ENCODE results near the gene STX8. TPM values are rescaled to one million over a fixed set of nuclear protein-coding genes. Genes with fewer than 3 reads are reported as not detected.

STX8 gene
- polyA plus RNA-seq, 1 of the 3 experiments (the other 2 are of a cell fraction): 51.3 TPM

GRCh38 chr17:9279893-9280292 lies 295.7 kb downstream of the STX8 start:
- no peaks in the 10 kb centered on the region for H3F3A ChIP-seq (replicated peaks; ENCODE audit: insufficient read depth)
- H3K27ac ChIP-seq (ENCODE audit: low read depth in 2 of 2, low read length in 1 of 2): no peak overlapping the region
- CTCF ChIA-PET: interaction anchor here (1.0 to 3.1 kb wide), 3 partner anchors 12 to 24 kb away, joined by 3 to 11 read pairs (median 4); no protein-coding TSS in a partner anchor
- no peaks in the 10 kb centered on the region for H4K20me1 ChIP-seq (ENCODE audit: insufficient read depth)
- H3K9ac ChIP-seq: no peak overlapping the region
- POLR2A ChIA-PET: no interaction called here
- peaks cover 0 to 2% of the 10 kb centered on the region in 2 experiments; a peak in 2 of 4 replicates for H3K4me1 ChIP-seq (ENCODE audit: control insufficient read depth in 1 of 2, insufficient read depth in 2 of 2, low read depth in 1 of 2, low read length in 1 of 2)
- no peaks in the 10 kb centered on the region for H3K79me2 ChIP-seq (ENCODE audit: insufficient read depth)
- no peaks in the 10 kb centered on the region for H3K9me2 ChIP-seq
- 92% methylated on average over 8 of the region's 8 CpGs for WGBS (ENCODE audit: low lambda C conversion rate)
- no peak for TF ChIP-seq RXRA (IDR thresholded peaks at IDR 0.05; ENCODE audit: borderline replicate concordance, low read depth)
- TF ChIP-seq RAD21 (IDR thresholded peaks at IDR 0.05; ENCODE audit: low read length): no peak
- TF ChIP-seq, protein P1, sequence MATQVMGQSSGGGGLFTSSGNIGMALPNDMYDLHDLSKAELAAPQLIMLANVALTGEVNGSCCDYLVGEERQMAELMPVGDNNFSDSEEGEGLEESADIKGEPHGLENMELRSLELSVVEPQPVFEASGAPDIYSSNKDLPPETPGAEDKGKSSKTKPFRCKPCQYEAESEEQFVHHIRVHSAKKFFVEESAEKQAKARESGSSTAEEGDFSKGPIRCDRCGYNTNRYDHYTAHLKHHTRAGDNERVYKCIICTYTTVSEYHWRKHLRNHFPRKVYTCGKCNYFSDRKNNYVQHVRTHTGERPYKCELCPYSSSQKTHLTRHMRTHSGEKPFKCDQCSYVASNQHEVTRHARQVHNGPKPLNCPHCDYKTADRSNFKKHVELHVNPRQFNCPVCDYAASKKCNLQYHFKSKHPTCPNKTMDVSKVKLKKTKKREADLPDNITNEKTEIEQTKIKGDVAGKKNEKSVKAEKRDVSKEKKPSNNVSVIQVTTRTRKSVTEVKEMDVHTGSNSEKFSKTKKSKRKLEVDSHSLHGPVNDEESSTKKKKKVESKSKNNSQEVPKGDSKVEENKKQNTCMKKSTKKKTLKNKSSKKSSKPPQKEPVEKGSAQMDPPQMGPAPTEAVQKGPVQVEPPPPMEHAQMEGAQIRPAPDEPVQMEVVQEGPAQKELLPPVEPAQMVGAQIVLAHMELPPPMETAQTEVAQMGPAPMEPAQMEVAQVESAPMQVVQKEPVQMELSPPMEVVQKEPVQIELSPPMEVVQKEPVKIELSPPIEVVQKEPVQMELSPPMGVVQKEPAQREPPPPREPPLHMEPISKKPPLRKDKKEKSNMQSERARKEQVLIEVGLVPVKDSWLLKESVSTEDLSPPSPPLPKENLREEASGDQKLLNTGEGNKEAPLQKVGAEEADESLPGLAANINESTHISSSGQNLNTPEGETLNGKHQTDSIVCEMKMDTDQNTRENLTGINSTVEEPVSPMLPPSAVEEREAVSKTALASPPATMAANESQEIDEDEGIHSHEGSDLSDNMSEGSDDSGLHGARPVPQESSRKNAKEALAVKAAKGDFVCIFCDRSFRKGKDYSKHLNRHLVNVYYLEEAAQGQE (IDR thresholded peaks at IDR 0.05; ENCODE audit: low read depth, low read length): no peak
- no peak for TF ChIP-seq USF2 (IDR thresholded peaks at IDR 0.05; ENCODE audit: borderline replicate concordance, low read depth, low read length)
- no peak for TF ChIP-seq NRF1 (IDR thresholded peaks at IDR 0.05; ENCODE audit: low read depth, low read length)
- H3K36me3 ChIP-seq (replicated peaks in 1 of 2; ENCODE audit: control insufficient read depth in 1 of 2, insufficient read depth in 2 of 2, low read length in 1 of 2): no peaks in the 10 kb centered on the region
- no peak for DNase-seq
- no peaks in the 10 kb centered on the region for H3K27me3 ChIP-seq (ENCODE audit: insufficient read depth)
- no peak overlapping the region for H2AFZ ChIP-seq (ENCODE audit: low read depth)
- no peak overlapping the region for H3K4me2 ChIP-seq
- no peak overlapping the region for H3K4me3 ChIP-seq (ENCODE audit: low read depth in 2 of 2, low read length in 1 of 2)
- no peaks in the 10 kb centered on the region for H3K9me3 ChIP-seq

DNA sequence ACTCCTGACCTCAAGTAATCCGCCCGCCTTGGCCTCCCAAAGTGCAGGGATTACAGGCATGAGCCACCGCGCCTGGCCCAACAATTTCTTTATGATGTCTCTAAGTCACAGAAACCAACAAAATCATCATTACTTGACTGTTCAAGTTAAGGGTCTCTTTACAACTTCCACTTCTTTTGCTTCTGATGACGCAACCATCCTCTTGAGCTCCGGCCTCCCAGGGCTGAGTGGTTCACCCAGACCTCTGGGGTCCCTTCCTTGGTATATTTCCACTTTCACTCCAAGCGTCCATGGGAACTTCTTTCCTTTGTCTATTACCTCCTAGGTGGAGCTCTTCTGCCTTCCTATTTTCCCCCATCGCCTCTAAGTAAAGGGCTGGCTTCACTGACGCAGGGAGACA lies 300.6 kb downstream of the STX8 start:
- Histone ChIP-seq H3K4me1 (ENCODE audit: control insufficient read depth in 1 of 2, insufficient read depth in 2 of 2, low read depth in 1 of 2, low read length in 1 of 2) (no peaks in the 10 kb centered on the region; a peak in 1 of 4 replicates), H3K27ac (ENCODE audit: low read depth in 2 of 2, low read length in 1 of 2) (no peak overlapping the region), H3K4me3 (ENCODE audit: low read depth in 2 of 2, low read length in 1 of 2) (no peak overlapping the region), H3K79me2 (ENCODE audit: insufficient read depth) (no peaks in the 10 kb centered on the region), H2AFZ (ENCODE audit: low read depth) (no peak overlapping the region), H3K9me3 (no peaks in the 10 kb centered on the region), H3K4me2 (no peak overlapping the region), H3K9me2 (no peaks in the 10 kb centered on the region), H4K20me1 (ENCODE audit: insufficient read depth) (no peaks in the 10 kb centered on the region), H3K9ac (no peak overlapping the region), H3F3A (replicated peaks; ENCODE audit: insufficient read depth) (no peaks in the 10 kb centered on the region), H3K36me3 (replicated peaks in 1 of 2; ENCODE audit: control insufficient read depth in 1 of 2, insufficient read depth in 2 of 2, low read length in 1 of 2) (no peaks in the 10 kb centered on the region), H3K27me3 (ENCODE audit: insufficient read depth) (no peaks in the 10 kb centered on the region)
- ChIA-PET CTCF (interaction anchor here (3.4 kb wide), 1 partner anchor 17 kb away, joined by 13 read pairs; no protein-coding TSS in a partner anchor), POLR2A (no interaction called here)
- WGBS (ENCODE audit: low lambda C conversion rate): 95% methylated on average over 9 of the region's 9 CpGs
- DNase-seq: no peak
- TF ChIP-seq EZH2phosphoT487 (IDR thresholded peaks at IDR 0.05; ENCODE audit: borderline replicate concordance, low read depth) (no peak), JUND (IDR thresholded peaks at IDR 0.05) (no peak), RFX5 (IDR thresholded peaks at IDR 0.05; ENCODE audit: low read length) (no peak), EP300 (IDR thresholded peaks at IDR 0.05; ENCODE audit: borderline replicate concordance in 1 of 2, low read depth in 1 of 2, low read length in 1 of 2) (no peak), POLR2AphosphoS5 (IDR thresholded peaks at IDR 0.05; ENCODE audit: low read depth, low read length) (no peak), USF2 (IDR thresholded peaks at IDR 0.05; ENCODE audit: borderline replicate concordance, low read depth, low read length) (no peak), RXRA (IDR thresholded peaks at IDR 0.05; ENCODE audit: borderline replicate concordance, low read depth) (no peak), YY1 (IDR thresholded peaks at IDR 0.05; ENCODE audit: low read depth) (no peak)
- TF ChIP-seq, protein P1 (IDR thresholded peaks at IDR 0.05; ENCODE audit: low read depth, low read length): no peak

Measured in SK-N-SH (cell line).